ENCODE data around the gene HS3ST5.

DNA sequence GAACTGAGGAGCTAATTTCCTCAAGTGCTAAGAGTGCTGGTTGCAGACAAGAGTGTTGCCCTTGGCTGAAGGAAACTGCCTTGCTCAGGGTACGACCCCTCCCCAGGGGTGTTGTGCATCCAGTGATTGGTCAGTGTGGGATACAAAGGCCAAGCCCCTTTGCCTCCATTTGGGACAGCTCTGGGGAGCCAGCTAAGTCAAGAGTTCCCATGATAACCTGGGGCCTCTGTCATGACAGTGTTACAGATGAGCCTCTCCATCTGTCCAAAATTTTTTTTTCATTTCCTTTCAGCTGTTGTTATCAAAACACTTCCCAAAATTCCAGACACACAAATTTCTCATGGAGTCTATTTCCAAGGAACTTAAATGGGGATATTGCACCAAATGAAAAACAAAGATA lies 93.3 kb downstream of the HS3ST5 start:
- TF ChIP-seq CTCF (IDR thresholded peaks at IDR 0.05): no peak
- no peak for TF ChIP-seq SMAD3 (CRISPR knock-in tag; IDR thresholded peaks at IDR 0.05; ENCODE audit: borderline replicate concordance)
- no peak for TF ChIP-seq MAX (CRISPR knock-in tag; IDR thresholded peaks at IDR 0.05)
- TF ChIP-seq, protein P1, sequence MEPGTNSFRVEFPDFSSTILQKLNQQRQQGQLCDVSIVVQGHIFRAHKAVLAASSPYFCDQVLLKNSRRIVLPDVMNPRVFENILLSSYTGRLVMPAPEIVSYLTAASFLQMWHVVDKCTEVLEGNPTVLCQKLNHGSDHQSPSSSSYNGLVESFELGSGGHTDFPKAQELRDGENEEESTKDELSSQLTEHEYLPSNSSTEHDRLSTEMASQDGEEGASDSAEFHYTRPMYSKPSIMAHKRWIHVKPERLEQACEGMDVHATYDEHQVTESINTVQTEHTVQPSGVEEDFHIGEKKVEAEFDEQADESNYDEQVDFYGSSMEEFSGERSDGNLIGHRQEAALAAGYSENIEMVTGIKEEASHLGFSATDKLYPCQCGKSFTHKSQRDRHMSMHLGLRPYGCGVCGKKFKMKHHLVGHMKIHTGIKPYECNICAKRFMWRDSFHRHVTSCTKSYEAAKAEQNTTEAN (CRISPR knock-in tag; IDR thresholded peaks at IDR 0.05): no peak
- no peak for TF ChIP-seq NR2C2 (CRISPR knock-in tag; IDR thresholded peaks at IDR 0.05)
- no peak for TF ChIP-seq SOX15 (CRISPR knock-in tag; IDR thresholded peaks at IDR 0.05)
- no peak for TF ChIP-seq RELA (CRISPR knock-in tag; IDR thresholded peaks at IDR 0.05; ENCODE audit: borderline replicate concordance)
- TF ChIP-seq, protein P2, sequence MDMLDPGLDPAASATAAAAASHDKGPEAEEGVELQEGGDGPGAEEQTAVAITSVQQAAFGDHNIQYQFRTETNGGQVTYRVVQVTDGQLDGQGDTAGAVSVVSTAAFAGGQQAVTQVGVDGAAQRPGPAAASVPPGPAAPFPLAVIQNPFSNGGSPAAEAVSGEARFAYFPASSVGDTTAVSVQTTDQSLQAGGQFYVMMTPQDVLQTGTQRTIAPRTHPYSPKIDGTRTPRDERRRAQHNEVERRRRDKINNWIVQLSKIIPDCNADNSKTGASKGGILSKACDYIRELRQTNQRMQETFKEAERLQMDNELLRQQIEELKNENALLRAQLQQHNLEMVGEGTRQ (CRISPR knock-in tag; IDR thresholded peaks at IDR 0.05): no peak
- TF ChIP-seq, protein P3, sequence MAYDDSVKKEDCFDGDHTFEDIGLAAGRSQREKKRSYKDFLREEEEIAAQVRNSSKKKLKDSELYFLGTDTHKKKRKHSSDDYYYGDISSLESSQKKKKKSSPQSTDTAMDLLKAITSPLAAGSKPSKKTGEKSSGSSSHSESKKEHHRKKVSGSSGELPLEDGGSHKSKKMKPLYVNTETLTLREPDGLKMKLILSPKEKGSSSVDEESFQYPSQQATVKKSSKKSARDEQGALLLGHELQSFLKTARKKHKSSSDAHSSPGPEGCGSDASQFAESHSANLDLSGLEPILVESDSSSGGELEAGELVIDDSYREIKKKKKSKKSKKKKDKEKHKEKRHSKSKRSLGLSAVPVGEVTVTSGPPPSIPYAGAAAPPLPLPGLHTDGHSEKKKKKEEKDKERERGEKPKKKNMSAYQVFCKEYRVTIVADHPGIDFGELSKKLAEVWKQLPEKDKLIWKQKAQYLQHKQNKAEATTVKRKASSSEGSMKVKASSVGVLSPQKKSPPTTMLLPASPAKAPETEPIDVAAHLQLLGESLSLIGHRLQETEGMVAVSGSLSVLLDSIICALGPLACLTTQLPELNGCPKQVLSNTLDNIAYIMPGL (CRISPR knock-in tag; IDR thresholded peaks at IDR 0.05): no peak
- TF ChIP-seq PREB (CRISPR knock-in tag; IDR thresholded peaks at IDR 0.05; ENCODE audit: borderline replicate concordance): no peak
- TF ChIP-seq OVOL2 (CRISPR knock-in tag; IDR thresholded peaks at IDR 0.05; ENCODE audit: borderline replicate concordance): no peak
- no peak for TF ChIP-seq CREB1 (CRISPR knock-in tag; IDR thresholded peaks at IDR 0.05)
- TF ChIP-seq ZNF416 (CRISPR knock-in tag; IDR thresholded peaks at IDR 0.05): no peak
- no peak for TF ChIP-seq FOXJ3 (CRISPR knock-in tag; IDR thresholded peaks at IDR 0.05; ENCODE audit: borderline replicate concordance)

Measured in WTC11 (cell line).